Uterus (tissue), 2 donors: ENCODE results near the gene CCND1.

Source experiments
- POLR2A ChIP-seq, 2 donors: fragments of 450-650 bp; IDR thresholded peaks; one replicate each; pipeline ENCODE4 v1.6.1; 2016; ENCODE audit warnings: antibody characterized with exemption in 2 of 2, mild to moderate bottlenecking in 1 of 2, moderate library complexity in 1 of 2
- TF ChIP-seq, protein P1 (sequence below), 4 experiments: fragments of 200-600 bp in 2 of 4; fragments of 450-650 bp in 2 of 4; sonication (generic) in 2 of 4; IDR thresholded peaks; one replicate each; pipeline ENCODE4 v1.5.1; 2016 to 2019; ENCODE audit warnings: antibody characterized with exemption in 4 of 4, mild to moderate bottlenecking in 2 of 4, moderate library complexity in 1 of 4

GRCh38 chr11:69683764-69684333, 42.9 kb downstream of the CCND1 start:
- TF ChIP-seq, protein P1, sequence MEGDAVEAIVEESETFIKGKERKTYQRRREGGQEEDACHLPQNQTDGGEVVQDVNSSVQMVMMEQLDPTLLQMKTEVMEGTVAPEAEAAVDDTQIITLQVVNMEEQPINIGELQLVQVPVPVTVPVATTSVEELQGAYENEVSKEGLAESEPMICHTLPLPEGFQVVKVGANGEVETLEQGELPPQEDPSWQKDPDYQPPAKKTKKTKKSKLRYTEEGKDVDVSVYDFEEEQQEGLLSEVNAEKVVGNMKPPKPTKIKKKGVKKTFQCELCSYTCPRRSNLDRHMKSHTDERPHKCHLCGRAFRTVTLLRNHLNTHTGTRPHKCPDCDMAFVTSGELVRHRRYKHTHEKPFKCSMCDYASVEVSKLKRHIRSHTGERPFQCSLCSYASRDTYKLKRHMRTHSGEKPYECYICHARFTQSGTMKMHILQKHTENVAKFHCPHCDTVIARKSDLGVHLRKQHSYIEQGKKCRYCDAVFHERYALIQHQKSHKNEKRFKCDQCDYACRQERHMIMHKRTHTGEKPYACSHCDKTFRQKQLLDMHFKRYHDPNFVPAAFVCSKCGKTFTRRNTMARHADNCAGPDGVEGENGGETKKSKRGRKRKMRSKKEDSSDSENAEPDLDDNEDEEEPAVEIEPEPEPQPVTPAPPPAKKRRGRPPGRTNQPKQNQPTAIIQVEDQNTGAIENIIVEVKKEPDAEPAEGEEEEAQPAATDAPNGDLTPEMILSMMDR (IDR thresholded peaks at IDR 0.05): no peak
- TF ChIP-seq POLR2A (IDR thresholded peaks at IDR 0.05): no peak
